Cardiac muscle cell (in vitro differentiated cells and primary cell): ENCODE data around the gene SC5D. TPM values are rescaled to one million over a fixed set of nuclear protein-coding genes. Genes with fewer than 3 reads are reported as not detected.

Source experiments
- DNase-seq, 2 donors: peaks; one replicate each; pipeline versions ENCODE4 v3.0.0 to v3.0.0-alpha.2; 2010 to 2017; ENCODE audit warnings: low read depth in 1 of 2, low spot score in 1 of 2
- H3K27ac ChIP-seq: fragments of 200-600 bp; sonication (generic); 2 replicates; pipeline ENCODE4 v1.5.1; 2016
- H3K27me3 ChIP-seq: fragments of 200-600 bp; sonication (generic); 2 replicates; pipeline ENCODE4 v1.6.0; 2016; ENCODE audit warnings: control low read depth
- H3K36me3 ChIP-seq: fragments of 200-600 bp; sonication (generic); 2 replicates; pipeline ENCODE4 v1.5.1; 2016; ENCODE audit warnings: control low read depth
- H3K4me1 ChIP-seq: fragments of 200-600 bp; sonication (generic); 2 replicates; pipeline ENCODE4 v1.8.1; 2017; ENCODE audit warnings: low read depth, mild to moderate bottlenecking, mixed run types
- H3K4me3 ChIP-seq: fragments of 200-600 bp; sonication (generic); 2 replicates; pipeline ENCODE4 v1.5.1; 2016; ENCODE audit warnings: mild to moderate bottlenecking
- H3K9me3 ChIP-seq: fragments of 200-600 bp; sonication (generic); 2 replicates; pipeline ENCODE4 v1.5.1; 2017; ENCODE audit warnings: low read depth, mild to moderate bottlenecking, control low read depth
- CTCF ChIP-seq: IDR thresholded peaks from 2 replicates; pipeline ENCODE4 v1.5.1; 2012; ENCODE audit warnings: low read depth, mild to moderate bottlenecking, low read length
- polyA plus RNA-seq: library from polyadenylated mRNA; unstranded; fragments of >200 nt; fragmentation: Nextera tagmentation; extraction: Ambion mirVana; gene quantifications from 2 replicates; pipeline ENCODE4 v1.2.1, GENCODE V29; 2016
- total RNA-seq: library from RNA; depleted of rRNA; stranded (reverse); fragments of >200 nt; gene quantifications from 2 replicates; pipeline ENCODE4 v1.2.3, GENCODE V29; 2016

The SC5D gene
- total and polyA plus RNA-seq, 2 experiments from 2014 or later, result 343 to 475 TPM

- H3K36me3 ChIP-seq, result no peaks in the 10 kb centered on the region
- peaks cover 4% of the 10 kb centered on the region for H3K4me1 ChIP-seq
- peak; percentile 18 for TF ChIP-seq CTCF
- peaks cover 3% of the 10 kb centered on the region for H3K27me3 ChIP-seq
- H3K27ac ChIP-seq, result no peak overlapping the region
- DNase-seq, result peak; percentile 20 to 24
- H3K4me3 ChIP-seq, result no peak overlapping the region
- H3K9me3 ChIP-seq, result no peaks in the 10 kb centered on the region
Observed at GRCh38 chr11:121321614-121322243, 29.2 kb downstream of the SC5D start.

DNA sequence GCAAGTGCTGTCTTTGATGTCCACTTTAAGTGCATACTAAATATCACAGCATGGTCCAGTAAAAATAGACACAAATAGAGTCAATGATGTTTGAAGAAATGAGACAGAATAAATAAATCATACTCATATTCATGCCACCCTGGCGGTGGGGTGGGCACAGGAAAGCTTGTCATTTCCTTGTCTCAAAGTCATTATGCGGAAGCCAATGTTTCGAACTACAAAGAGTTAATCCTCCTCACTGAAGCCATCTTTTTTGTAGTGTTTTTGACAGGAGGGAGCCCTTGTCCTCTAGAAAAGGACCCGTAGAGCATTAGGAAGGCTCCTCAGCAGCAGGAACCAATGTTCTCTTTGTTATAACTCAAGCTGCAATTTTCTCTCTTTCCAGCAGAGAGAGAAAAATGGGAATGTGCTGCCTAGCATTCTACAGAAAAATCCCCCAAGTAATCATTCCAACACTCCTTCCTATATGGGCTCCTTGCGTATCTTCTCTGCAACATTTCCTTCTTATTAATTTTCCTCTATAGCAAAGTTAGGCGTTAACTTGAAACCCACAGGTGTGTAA lies 30.6 kb downstream of the SC5D start:
- TF ChIP-seq CTCF, result no peak
- no peaks in the 10 kb centered on the region for H3K9me3 ChIP-seq
- H3K4me1 ChIP-seq, result no peaks in the 10 kb centered on the region
- H3K36me3 ChIP-seq, result no peaks in the 10 kb centered on the region
- no peak overlapping the region for H3K27ac ChIP-seq
- H3K27me3 ChIP-seq, result peaks cover 8% of the 10 kb centered on the region
- DNase-seq, result no peak
- H3K4me3 ChIP-seq, result no peak overlapping the region

GRCh38 chr11:121326230-121326629 lies 33.7 kb downstream of the SC5D start:
- Histone ChIP-seq H3K27ac (no peak overlapping the region), H3K4me3 (no peak overlapping the region), H3K4me1 (peaks cover 10% of the 10 kb centered on the region), H3K27me3 (peaks cover 8% of the 10 kb centered on the region), H3K9me3 (no peaks in the 10 kb centered on the region), H3K36me3 (no peaks in the 10 kb centered on the region)
- DNase-seq, result no peak
- TF ChIP-seq CTCF, result no peak

GRCh38 chr11:121327553-121327952 lies 35.0 kb downstream of the SC5D start:
- no peak overlapping the region for H3K27ac ChIP-seq
- H3K27me3 ChIP-seq, result peaks cover 8% of the 10 kb centered on the region
- H3K36me3 ChIP-seq, result no peaks in the 10 kb centered on the region
- H3K4me1 ChIP-seq, result peaks cover 10% of the 10 kb centered on the region
- no peak overlapping the region for H3K4me3 ChIP-seq
- DNase-seq, result no peak
- no peak for TF ChIP-seq CTCF
- H3K9me3 ChIP-seq, result no peaks in the 10 kb centered on the region

DNA sequence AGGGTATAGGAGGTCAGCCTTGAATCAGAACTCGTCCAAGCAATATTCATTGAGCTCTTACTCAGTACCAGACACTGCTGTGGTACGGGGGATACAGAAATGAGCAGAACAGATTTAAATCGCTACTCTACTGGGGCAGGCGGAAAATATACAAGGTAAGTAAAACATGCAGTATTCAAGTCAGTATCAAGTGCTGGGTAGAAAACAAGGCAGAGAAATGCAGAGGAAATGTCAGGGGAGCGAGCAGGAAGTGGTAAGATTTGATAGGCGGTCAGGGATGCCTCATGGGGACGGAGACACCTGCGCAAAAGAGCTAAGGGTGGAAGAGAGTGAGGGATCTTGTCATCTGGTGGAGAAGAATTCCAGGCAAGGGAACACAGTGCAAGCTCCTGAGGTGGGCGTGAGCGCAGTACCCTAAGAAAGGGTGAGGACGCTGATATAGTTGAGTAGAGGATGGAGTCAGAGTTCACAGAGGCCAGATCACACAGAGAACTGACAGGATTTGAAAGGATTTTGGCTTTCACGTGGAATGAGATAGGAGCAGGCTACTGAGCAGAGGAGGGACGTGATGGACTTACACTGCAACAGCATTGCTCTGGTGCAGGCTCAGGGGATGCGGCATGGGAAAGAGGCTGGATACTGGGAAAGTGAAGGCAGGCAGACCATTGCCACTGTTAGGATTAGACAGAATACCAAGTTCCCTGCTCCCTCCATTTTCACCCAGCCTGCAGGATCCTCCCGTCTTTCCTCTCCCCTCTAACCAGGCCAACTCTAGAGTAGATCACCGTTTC lies 35.8 kb downstream of the SC5D start:
- H3K27ac ChIP-seq, result no peak overlapping the region

More for the DNA sequence above, 35.8 kb downstream of the SC5D start:
- Histone ChIP-seq H3K36me3 (no peaks in the 10 kb centered on the region), H3K4me3 (no peak overlapping the region), H3K27me3 (peaks cover 8% of the 10 kb centered on the region), H3K9me3 (no peaks in the 10 kb centered on the region), H3K4me1 (peaks cover 10% of the 10 kb centered on the region)
- TF ChIP-seq CTCF, result no peak
- DNase-seq, result peak in 1 of 2 donors; percentile 18
